ENCODE measurements around the gene MTCH2.

The MTCH2 gene

GRCh38 chr11:47589977-47590861 lies 52.1 kb downstream of the MTCH2 start:
- DNase-seq (ENCODE audit: low read depth) = no peak

- DNase-seq (ENCODE audit: low read depth) = no peak
Measured at GRCh38 chr11:47589584-47589976, 52.8 kb downstream of the MTCH2 start.

GRCh38 chr11:47589118-47589517 lies 53.2 kb downstream of the MTCH2 start:
- DNase-seq (ENCODE audit: low read depth) = no peak

GRCh38 chr11:47587723-47588326 lies 54.5 kb downstream of the MTCH2 start:
- no peak for DNase-seq (ENCODE audit: low read depth)

- no peak for DNase-seq (ENCODE audit: low read depth)
Measured at GRCh38 chr11:47587039-47587716, 55.2 kb downstream of the MTCH2 start.

- DNase-seq (ENCODE audit: low read depth) = no peak
Measured at GRCh38 chr11:47586098-47586855, 56.1 kb downstream of the MTCH2 start, which contains the start of gene FAM180B. TSS of gene FAM180B (plus strand) at chr11:47586678. CDS start at chr11:47586769, 91 bp downstream.

GRCh38 chr11:47583844-47584243 lies 58.5 kb downstream of the MTCH2 start:
- DNase-seq (ENCODE audit: low read depth) = no peak

GRCh38 chr11:47578524-47579494 lies 63.5 kb downstream of the MTCH2 start, which contains the start of the genes KBTBD4 and NDUFS3:
TSS of gene KBTBD4 (minus strand) at chr11:47578970. CDS start at chr11:47578951, 19 bp downstream.
TSS of gene NDUFS3 (plus strand) at chr11:47579074. CDS start at chr11:47579092, 18 bp downstream.
- peak; percentile 84 for DNase-seq (ENCODE audit: low read depth)

- DNase-seq (ENCODE audit: low read depth) = no peak
Measured at GRCh38 chr11:47577460-47578041, 64.8 kb downstream of the MTCH2 start.

- no peak for DNase-seq (ENCODE audit: low read depth)
Measured at GRCh38 chr11:47573321-47573720, 69.0 kb downstream of the MTCH2 start.

GRCh38 chr11:47572715-47573255 lies 69.6 kb downstream of the MTCH2 start:
- DNase-seq (ENCODE audit: low read depth) = no peak

GRCh38 chr11:47571895-47572294 lies 70.5 kb downstream of the MTCH2 start:
- no peak for DNase-seq (ENCODE audit: low read depth)

GRCh38 chr11:47571357-47571729 lies 71.0 kb downstream of the MTCH2 start:
- DNase-seq (ENCODE audit: low read depth) = no peak

GRCh38 chr11:47570651-47571356 lies 71.6 kb downstream of the MTCH2 start:
- no peak for DNase-seq (ENCODE audit: low read depth)

GRCh38 chr11:47569646-47570045 lies 72.7 kb downstream of the MTCH2 start:
- DNase-seq (ENCODE audit: low read depth) = no peak
